Left ventricle myocardium inferior (tissue), 1 donor: ENCODE data around the gene CHST8. TPM values are rescaled to one million over a fixed set of nuclear protein-coding genes. Genes with fewer than 3 reads are reported as not detected.

Source experiments
- DNase-seq: peaks from one replicate; pipeline ENCODE4 v3.0.0-alpha.2; 2020
- H3K27ac ChIP-seq: fragments of 200-600 bp; replicated peaks from 2 replicates; pipeline ENCODE4 v1.8.0; 2021
- H3K27me3 ChIP-seq: fragments of 200-600 bp; 2 replicates; pipeline ENCODE4 v1.8.0; 2021; ENCODE audit warnings: low read depth
- H3K36me3 ChIP-seq: fragments of 200-600 bp; 2 replicates; pipeline ENCODE4 v1.8.0; 2021
- H3K4me1 ChIP-seq: fragments of 200-600 bp; 2 replicates; pipeline ENCODE4 v1.8.0; 2021
- H3K4me3 ChIP-seq: fragments of 200-600 bp; 2 replicates; pipeline ENCODE4 v1.8.0; 2021; ENCODE audit warnings: mild to moderate bottlenecking, moderate library complexity
- H3K9me3 ChIP-seq: fragments of 200-600 bp; replicated peaks from 2 replicates; pipeline ENCODE4 v1.8.0; 2021
- CTCF ChIP-seq: fragments of 200-600 bp; IDR thresholded peaks from 2 replicates; pipeline ENCODE4 v1.8.0; 2021; ENCODE audit warnings: antibody characterized with exemption, mild to moderate bottlenecking, borderline replicate concordance
- intact Hi-C: fragments of 100-400 bp; cut with micrococcal nuclease; formaldehyde crosslinking; loops from one replicate; pipeline ENCODE4 v1.11.0; 2022
- total RNA-seq: library from RNA; stranded (reverse); fragmentation: NEBNext Ultra II Directional; extraction: Animal tissue kit (Norgen Biotek cat#: 25700); gene quantifications from one replicate; pipeline ENCODE4 v1.2.1, GENCODE V29; 2021
- donor health status: DM: no; HTN: yes; CAD: no; lungs with severe emphysema.

The CHST8 gene
- total RNA-seq, 1 donor from 2014 or later, result 0.14 TPM

GRCh38 chr19:33803383-33803782 lies 181.6 kb downstream of the CHST8 start:
- no peaks in the 10 kb centered on the region for H3K9me3 ChIP-seq
- intact Hi-C loops, result no loop called here
- no peak overlapping the region for H3K27ac ChIP-seq
- peaks cover 29% of the 10 kb centered on the region for H3K36me3 ChIP-seq
- no peaks in the 10 kb centered on the region for H3K27me3 ChIP-seq
- TF ChIP-seq CTCF, result no peak
- no peak overlapping the region for H3K4me3 ChIP-seq
- H3K4me1 ChIP-seq, result peaks cover 67% of the 10 kb centered on the region
- DNase-seq, result no peak

- no peak for TF ChIP-seq CTCF
- peak overlapping the region; percentile 61 for H3K27ac ChIP-seq
- peaks cover 29% of the 10 kb centered on the region for H3K36me3 ChIP-seq
- H3K27me3 ChIP-seq, result no peaks in the 10 kb centered on the region
- no peak overlapping the region for H3K4me3 ChIP-seq
- no peaks in the 10 kb centered on the region for H3K9me3 ChIP-seq
- peaks cover 60% of the 10 kb centered on the region for H3K4me1 ChIP-seq
- DNase-seq, result peak; percentile 71
- intact Hi-C loops, result no loop called here
These were observed 182.5 kb downstream of the CHST8 start for GRCh38 chr19:33804021-33804799.

GRCh38 chr19:33805313-33805712 lies 183.6 kb downstream of the CHST8 start:
- Histone ChIP-seq H3K27me3 (no peaks in the 10 kb centered on the region), H3K4me1 (peaks cover 61% of the 10 kb centered on the region), H3K4me3 (no peak overlapping the region), H3K36me3 (peaks cover 29% of the 10 kb centered on the region), H3K27ac (no peak overlapping the region), H3K9me3 (no peaks in the 10 kb centered on the region)
- no peak for TF ChIP-seq CTCF
- intact Hi-C loops, result no loop called here
- no peak for DNase-seq

- H3K27ac ChIP-seq, result no peak overlapping the region
- H3K9me3 ChIP-seq, result no peaks in the 10 kb centered on the region
- no peak for TF ChIP-seq CTCF
- peaks cover 56% of the 10 kb centered on the region for H3K4me1 ChIP-seq
- peaks cover 31% of the 10 kb centered on the region for H3K36me3 ChIP-seq
- no peak for DNase-seq
- H3K4me3 ChIP-seq, result no peak overlapping the region
- intact Hi-C loops, result no loop called here
- no peaks in the 10 kb centered on the region for H3K27me3 ChIP-seq
These were observed 184.2 kb downstream of the CHST8 start for GRCh38 chr19:33805840-33806433.

- DNase-seq, result no peak
- no peak overlapping the region for H3K27ac ChIP-seq
- H3K4me1 ChIP-seq, result peaks cover 52% of the 10 kb centered on the region
- H3K4me3 ChIP-seq, result no peak overlapping the region
- peaks cover 36% of the 10 kb centered on the region for H3K36me3 ChIP-seq
- TF ChIP-seq CTCF, result no peak
- no peaks in the 10 kb centered on the region for H3K9me3 ChIP-seq
- no peaks in the 10 kb centered on the region for H3K27me3 ChIP-seq
- intact Hi-C loops, result no loop called here
These were observed 184.7 kb downstream of the CHST8 start for GRCh38 chr19:33806434-33806881.
